Lung (tissue), 12 donors: Measurements from ENCODE around the gene ZSCAN16. TPM values are rescaled to one million over a fixed set of nuclear protein-coding genes. Genes with fewer than 3 reads are reported as not detected.

Source experiments
- ATAC-seq: fragments of 200-7000 bp; cut with Tn5 transposase; one replicate; pipeline ENCODE4 v1.9.1; 2020; ENCODE audit warnings: moderate number of reproducible peaks; ENCODE audit not compliant: insufficient read depth, low FRiP score
- DNase-seq, 3 donors: peaks; one replicate each; pipeline ENCODE4 v3.0.0-alpha.2; 2013 to 2017
- H3K27ac ChIP-seq, 2 donors: one replicate each; pipeline ENCODE4 v1.5.1; 2013; ENCODE audit warnings: mild to moderate bottlenecking in 2 of 2, moderate library complexity in 2 of 2, control low read depth in 1 of 2, inconsistent platforms in 1 of 2, low read depth in 1 of 2, low read length in 1 of 2
- H3K27me3 ChIP-seq, 3 donors: one replicate each; pipeline ENCODE4 v1.5.1; 2013; ENCODE audit warnings: low read length in 2 of 3; ENCODE audit not compliant: control insufficient read depth in 3 of 3, insufficient read depth in 3 of 3
- H3K36me3 ChIP-seq, 4 donors: one replicate each; pipeline ENCODE4 v1.5.1; 2013; ENCODE audit warnings: low read length in 4 of 4, mild to moderate bottlenecking in 1 of 4, moderate library complexity in 1 of 4; ENCODE audit not compliant: control insufficient read depth in 4 of 4, insufficient read depth in 4 of 4
- H3K4me1 ChIP-seq, 5 donors: one replicate each; pipeline ENCODE4 v1.5.1; 2013; ENCODE audit warnings: low read length in 5 of 5, mild to moderate bottlenecking in 2 of 5, moderate library complexity in 1 of 5; ENCODE audit not compliant: control insufficient read depth in 5 of 5, insufficient read depth in 5 of 5
- H3K4me3 ChIP-seq: one replicate; pipeline ENCODE4 v1.5.1; 2013; ENCODE audit warnings: mild to moderate bottlenecking, control low read depth, moderate library complexity
- H3K9ac ChIP-seq, 2 donors: one replicate each; pipeline ENCODE4 v1.5.1; 2013; ENCODE audit warnings: low read length in 2 of 2, control low read depth in 1 of 2; ENCODE audit not compliant: insufficient read depth in 1 of 2
- H3K9me3 ChIP-seq, 4 donors: one replicate each; pipeline ENCODE4 v1.5.1; 2013; ENCODE audit warnings: low read length in 3 of 4, mild to moderate bottlenecking in 1 of 4, moderate library complexity in 1 of 4; ENCODE audit not compliant: control insufficient read depth in 4 of 4, insufficient read depth in 3 of 4
- WGBS, 2 donors: extraction: QIAGEN DNeasy Blood & Tissue Kit; methylation state at CpG; one replicate each; pipeline ENCODE4 v1.1.7; 2013; 5-methylcytosine and 5-hydroxymethylcytosine counted together
- polyA plus RNA-seq, 2 donors: library from polyadenylated mRNA; stranded (reverse); fragments of 200-250 nt; gene quantifications; one replicate each; pipeline ENCODE4 v1.2.1, GENCODE V29; 2013
- total RNA-seq, 2 donors: library from RNA; depleted of rRNA in 1 of 2; stranded (reverse); fragments of >200 nt in 1 of 2; gene quantifications; one replicate each; pipeline ENCODE4 v1.2.1, GENCODE V29; 2014 to 2021
- TF ChIP-seq, protein P1 (sequence below): IDR thresholded peaks from 2 replicates; pipeline ENCODE4 v1.5.1; 2012; ENCODE audit warnings: mild to moderate bottlenecking; ENCODE audit errors: control extremely low read depth, extremely low read depth
- donor health status: control.
- donor health status: control.
- donor health status: Bipolar disorder and iron deficiency.
- donor health status: healthy.
- donor health status: DM: yes; HTN: yes; CAD: no.

ZSCAN16 gene
- total and polyA plus RNA-seq, 4 donors = 4.5 to 10.2 (median 6.1) TPM

DNA sequence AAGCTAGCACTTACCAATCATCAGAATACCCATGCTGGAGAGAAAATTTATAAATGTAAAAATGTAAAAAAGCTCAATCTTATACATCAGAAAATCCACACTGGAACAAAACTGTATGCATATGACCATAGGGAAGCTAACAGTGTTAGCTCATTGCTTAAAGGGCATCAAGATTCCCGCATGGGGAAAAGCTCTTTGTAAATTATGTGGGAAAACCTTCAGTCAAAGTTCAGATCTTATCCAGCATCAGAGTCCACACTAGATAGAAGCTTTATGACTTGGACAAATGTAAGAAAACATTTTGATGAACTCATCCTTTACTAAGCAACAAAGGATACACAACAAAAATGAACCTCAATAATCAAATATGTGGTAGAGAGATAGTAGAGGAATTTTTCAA is 52.0 kb downstream of the ZSCAN16 start:
- Histone ChIP-seq H3K4me3 (no peak overlapping the region), H3K9ac (no peak overlapping the region), H3K27ac (no peak overlapping the region), H3K9me3 (peaks cover 0 to 3% (median under 1%) of the 10 kb centered on the region in 4 donors), H3K27me3 (peaks cover 0 to 3% (median 0%) of the 10 kb centered on the region in 3 donors), H3K4me1 (no peaks in the 10 kb centered on the region), H3K36me3 (no peaks in the 10 kb centered on the region)
- ATAC-seq (no peak), DNase-seq (no peak)
- 90 to 91% methylated on average over 1 of the region's 1 CpG for WGBS, 2 donors
- TF ChIP-seq, protein P1, sequence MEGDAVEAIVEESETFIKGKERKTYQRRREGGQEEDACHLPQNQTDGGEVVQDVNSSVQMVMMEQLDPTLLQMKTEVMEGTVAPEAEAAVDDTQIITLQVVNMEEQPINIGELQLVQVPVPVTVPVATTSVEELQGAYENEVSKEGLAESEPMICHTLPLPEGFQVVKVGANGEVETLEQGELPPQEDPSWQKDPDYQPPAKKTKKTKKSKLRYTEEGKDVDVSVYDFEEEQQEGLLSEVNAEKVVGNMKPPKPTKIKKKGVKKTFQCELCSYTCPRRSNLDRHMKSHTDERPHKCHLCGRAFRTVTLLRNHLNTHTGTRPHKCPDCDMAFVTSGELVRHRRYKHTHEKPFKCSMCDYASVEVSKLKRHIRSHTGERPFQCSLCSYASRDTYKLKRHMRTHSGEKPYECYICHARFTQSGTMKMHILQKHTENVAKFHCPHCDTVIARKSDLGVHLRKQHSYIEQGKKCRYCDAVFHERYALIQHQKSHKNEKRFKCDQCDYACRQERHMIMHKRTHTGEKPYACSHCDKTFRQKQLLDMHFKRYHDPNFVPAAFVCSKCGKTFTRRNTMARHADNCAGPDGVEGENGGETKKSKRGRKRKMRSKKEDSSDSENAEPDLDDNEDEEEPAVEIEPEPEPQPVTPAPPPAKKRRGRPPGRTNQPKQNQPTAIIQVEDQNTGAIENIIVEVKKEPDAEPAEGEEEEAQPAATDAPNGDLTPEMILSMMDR = no peak

Other genes starting within 250 kb of the ZSCAN16 start
- gene OR2B2, start 212.2 kb upstream of the ZSCAN16 start, total RNA-seq = not detected
- not detected for gene OR2B2, start 212.2 kb upstream of the ZSCAN16 start, polyA plus RNA-seq
- not detected for gene OR2B6, start 167.4 kb upstream of the ZSCAN16 start, total RNA-seq
- gene OR2B6, start 167.4 kb upstream of the ZSCAN16 start, polyA plus RNA-seq = not detected
- gene ZNF165, start 44.0 kb upstream of the ZSCAN16 start, total RNA-seq = 1 to 10 TPM; 2.6 to 4.0 TPM
- 1 to 10 TPM; 2.1 to 5.2 TPM for gene ZNF165, start 44.0 kb upstream of the ZSCAN16 start, polyA plus RNA-seq
- 10 to 100 TPM; 13.6 to 40.5 TPM for gene ZKSCAN8, start 17.3 kb downstream of the ZSCAN16 start, total RNA-seq
- 1 to 10 TPM; 3.8 to 3.9 TPM for gene ZKSCAN8, start 17.3 kb downstream of the ZSCAN16 start, polyA plus RNA-seq
- gene ZSCAN9, start 100.7 kb downstream of the ZSCAN16 start, total RNA-seq = 10 to 100 TPM in 1 of 2 donors, 1 to 10 TPM in 1; 9.4 to 16.8 TPM
- gene ZSCAN9, start 100.7 kb downstream of the ZSCAN16 start, polyA plus RNA-seq = 1 to 10 TPM; 7.2 to 8.9 TPM
- gene ZKSCAN4, start 127.7 kb downstream of the ZSCAN16 start, total RNA-seq = 1 to 10 TPM; 5.8 to 8.2 TPM
- gene ZKSCAN4, start 127.7 kb downstream of the ZSCAN16 start, polyA plus RNA-seq = 1 to 10 TPM; 2.3 to 2.6 TPM
- gene NKAPL, start 134.7 kb downstream of the ZSCAN16 start, total RNA-seq = 1 to 10 TPM in 1 of 2 donors, under 1 TPM in 1; 0.85 to 1.1 TPM
- gene NKAPL, start 134.7 kb downstream of the ZSCAN16 start, polyA plus RNA-seq = 1 to 10 TPM in 1 of 2 donors, under 1 TPM in 1; 0.81 to 1.4 TPM
- 10 to 100 TPM in 1 of 2 donors, 1 to 10 TPM in 1; 7.8 to 31.1 TPM for gene ZSCAN26, start 142.5 kb downstream of the ZSCAN16 start, total RNA-seq
- gene ZSCAN26, start 142.5 kb downstream of the ZSCAN16 start, polyA plus RNA-seq = 1 to 10 TPM; 4.6 to 6.4 TPM
- 1 to 10 TPM; 3.9 to 5.8 TPM for gene PGBD1, start 157.0 kb downstream of the ZSCAN16 start, total RNA-seq
- gene PGBD1, start 157.0 kb downstream of the ZSCAN16 start, polyA plus RNA-seq = 1 to 10 TPM; 1.8 to 2.4 TPM
- gene ZSCAN31, start 211.5 kb downstream of the ZSCAN16 start, total RNA-seq = 10 to 100 TPM; 10.7 to 13.1 TPM
- 1 to 10 TPM; 5.6 to 7.4 TPM for gene ZSCAN31, start 211.5 kb downstream of the ZSCAN16 start, polyA plus RNA-seq
- gene ZKSCAN3, start 225.3 kb downstream of the ZSCAN16 start, total RNA-seq = 10 to 100 TPM in 1 of 2 donors, 1 to 10 TPM in 1; 4.5 to 13.2 TPM
- 1 to 10 TPM; 1.1 to 1.7 TPM for gene ZKSCAN3, start 225.3 kb downstream of the ZSCAN16 start, polyA plus RNA-seq